Fibroblast of lung (primary cell): ENCODE results near the gene PLCH2. TPM values are rescaled to one million over a fixed set of nuclear protein-coding genes. Genes with fewer than 3 reads are reported as not detected.

Source experiments
- DNase-seq, 2 donors: peaks; one replicate each; pipeline versions ENCODE4 v3.0.0 to v3.0.0-alpha.2; 2010; ENCODE audit warnings: low read depth in 2 of 2
- H2AFZ ChIP-seq: 2 replicates; pipeline ENCODE4 v1.5.1; 2012; ENCODE audit warnings: low read length, control low read depth, inconsistent platforms
- H3K27ac ChIP-seq: 2 replicates; pipeline ENCODE4 v1.5.1; 2011; ENCODE audit warnings: low read length, control low read depth; ENCODE audit not compliant: insufficient read depth
- H3K27me3 ChIP-seq: 2 replicates; pipeline ENCODE4 v1.5.1; 2011; ENCODE audit warnings: mild to moderate bottlenecking, low read length; ENCODE audit not compliant: control insufficient read depth, insufficient read depth
- H3K36me3 ChIP-seq: 2 replicates; pipeline ENCODE4 v1.5.1; 2011; ENCODE audit warnings: low read length; ENCODE audit not compliant: control insufficient read depth, insufficient read depth
- H3K4me1 ChIP-seq: 2 replicates; pipeline ENCODE4 v1.5.1; 2011; ENCODE audit warnings: low read length; ENCODE audit not compliant: control insufficient read depth, insufficient read depth; ENCODE audit errors: extremely low read depth
- H3K4me2 ChIP-seq: 2 replicates; pipeline ENCODE4 v1.5.1; 2011; ENCODE audit warnings: low read length, control low read depth; ENCODE audit not compliant: insufficient read depth; ENCODE audit errors: extremely low read depth
- H3K4me3 ChIP-seq, 4 experiments: fragments of 200-600 bp in 1 of 4; sonication (generic) in 1 of 4; replicated peaks in 1 of 4; 2 replicates each; pipeline ENCODE4 v1.5.1; 2011 to 2016; ENCODE audit warnings: low read length in 4 of 4, low read depth in 3 of 4, mild to moderate bottlenecking in 3 of 4, control low read depth in 2 of 4, inconsistent platforms in 1 of 4, mixed read lengths in 1 of 4; ENCODE audit not compliant: insufficient read depth in 1 of 4; ENCODE audit errors: control extremely low read depth in 1 of 4
- H3K79me2 ChIP-seq: 2 replicates; pipeline ENCODE4 v1.5.1; 2012; ENCODE audit warnings: mild to moderate bottlenecking, low read length, inconsistent platforms; ENCODE audit not compliant: control insufficient read depth, insufficient read depth
- H3K9ac ChIP-seq: 2 replicates; pipeline ENCODE4 v1.5.1; 2011; ENCODE audit warnings: mild to moderate bottlenecking, low read length, control low read depth; ENCODE audit not compliant: insufficient read depth
- H3K9me3 ChIP-seq: 2 replicates; pipeline ENCODE4 v1.5.1; 2012; ENCODE audit warnings: low read depth, low read length; ENCODE audit not compliant: control insufficient read depth, insufficient read depth
- H4K20me1 ChIP-seq: 2 replicates; pipeline ENCODE4 v1.5.1; 2011; ENCODE audit warnings: low read length; ENCODE audit not compliant: control insufficient read depth, insufficient read depth; ENCODE audit errors: extremely low read depth
- CTCF ChIP-seq, 2 donors: IDR thresholded peaks in 1 of 2; conservative IDR thresholded peaks in 1 of 2; 1 replicate in 1 of 2; 2 replicates in 1 of 2; pipeline ENCODE4 v1.5.1; 2011 to 2012; ENCODE audit warnings: low read length in 2 of 2, control low read depth in 1 of 2, inconsistent platforms in 1 of 2, low read depth in 1 of 2, mild to moderate bottlenecking in 1 of 2
- EZH2 ChIP-seq: IDR thresholded peaks from 2 replicates; pipeline ENCODE4 v1.5.1; 2012; ENCODE audit warnings: low read length, control low read depth, mild to moderate bottlenecking; ENCODE audit errors: missing control alignments
- polyA plus RNA-seq, 2 donors: library from polyadenylated mRNA; depleted of rRNA in 1 of 2; stranded (reverse) in 1 of 2; unstranded in 1 of 2; fragments of >200 nt; gene quantifications; 2 replicates each; pipeline ENCODE4 v1.2.1, GENCODE V29; 2011 to 2012; ENCODE audit warnings: missing spikeins in 1 of 2
- total RNA-seq: library from RNA; depleted of rRNA; stranded (reverse); fragments of >200 nt; gene quantifications from 2 replicates; pipeline ENCODE4 v1.2.1, GENCODE V29; 2014

PLCH2 gene
- total and polyA plus RNA-seq, 2 donors (not counting 1 experiment from before 2014, with no cell fraction given): 0.02 to 0.17 TPM

DNA sequence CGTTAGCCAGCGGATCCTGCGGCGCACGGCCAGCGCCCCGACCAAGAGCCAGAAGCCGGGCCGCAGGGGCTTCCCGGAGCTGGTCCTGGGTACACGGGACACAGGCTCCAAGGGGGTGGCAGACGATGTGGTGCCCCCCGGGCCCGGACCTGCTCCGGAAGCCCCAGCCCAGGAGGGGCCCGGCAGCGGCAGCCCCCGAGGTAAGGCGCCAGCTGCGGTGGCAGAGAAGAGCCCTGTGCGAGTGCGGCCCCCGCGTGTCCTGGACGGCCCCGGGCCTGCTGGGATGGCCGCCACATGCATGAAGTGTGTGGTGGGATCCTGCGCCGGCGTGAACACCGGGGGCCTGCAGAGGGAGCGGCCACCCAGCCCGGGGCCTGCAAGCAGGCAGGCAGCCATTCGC lies 26.1 kb downstream of the PLCH2 start:
- Histone ChIP-seq H3K36me3 (no peaks in the 10 kb centered on the region), H3K27me3 (peaks cover 23% of the 10 kb centered on the region), H3K4me2 (no peak overlapping the region), H3K9me3 (no peaks in the 10 kb centered on the region), H3K79me2 (no peaks in the 10 kb centered on the region), H3K4me3 (no peak overlapping the region), H3K27ac (no peak overlapping the region), H3K4me1 (peaks cover 6% of the 10 kb centered on the region), H2AFZ (no peak overlapping the region), H3K9ac (no peak overlapping the region), H4K20me1 (no peaks in the 10 kb centered on the region)
- DNase-seq: no peak
- TF ChIP-seq CTCF (conservative IDR thresholded peaks at IDR 0.05 in 1 of 2, IDR thresholded peaks at IDR 0.05 in 1 of 2; ENCODE audit: low read depth in 1 of 2, low read length in 2 of 2) (no peak), EZH2 (no peak)

- peaks cover 6% of the 10 kb centered on the region for H3K4me1 ChIP-seq
- no peak overlapping the region for H2AFZ ChIP-seq
Measured at GRCh38 chr1:2502661-2503553, 26.8 kb downstream of the PLCH2 start.

More at GRCh38 chr1:2502661-2503553, 26.8 kb downstream of the PLCH2 start:
- Histone ChIP-seq H3K79me2 (no peaks in the 10 kb centered on the region), H3K27me3 (peaks cover 23% of the 10 kb centered on the region), H3K36me3 (no peaks in the 10 kb centered on the region), H3K4me3 (no peak overlapping the region), H3K4me2 (no peak overlapping the region), H3K27ac (no peak overlapping the region), H3K9me3 (no peaks in the 10 kb centered on the region), H3K9ac (no peak overlapping the region), H4K20me1 (no peaks in the 10 kb centered on the region)
- TF ChIP-seq EZH2 (no peak), CTCF (conservative IDR thresholded peaks at IDR 0.05 in 1 of 2, IDR thresholded peaks at IDR 0.05 in 1 of 2; ENCODE audit: low read depth in 1 of 2, low read length in 2 of 2) (no peak)
- DNase-seq: no peak
